HG03520 (cell line): Measurements from ENCODE around the gene C3.

Experiments
- ATAC-seq: cut with Tn5 transposase; IDR thresholded peaks from one replicate; pipeline ENCODE4 v1.9.1; 2021; ENCODE audit warnings: mild to moderate bottlenecking, moderate library complexity; ENCODE audit not compliant: unreplicated experiment

Gene C3

DNA sequence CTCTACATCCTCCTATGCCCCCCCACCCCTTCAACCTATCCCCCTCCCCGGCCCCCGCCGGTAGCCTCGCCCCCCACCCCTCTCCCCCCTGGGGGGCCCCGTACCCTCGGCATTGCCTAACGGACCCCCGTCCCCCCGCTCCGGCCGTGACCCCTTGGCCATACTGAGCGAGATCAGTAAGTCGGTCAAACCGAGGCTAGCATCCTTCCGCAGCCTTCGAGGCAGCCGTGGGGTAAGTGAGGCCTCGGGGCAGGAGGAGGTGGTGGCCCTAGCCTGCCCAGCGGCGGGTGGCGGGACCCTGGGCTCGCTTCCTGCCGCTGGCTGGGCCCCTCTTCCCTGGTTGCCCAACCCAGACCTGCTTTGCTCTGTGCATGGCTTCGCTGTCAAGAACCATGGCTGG, 25.5 kb upstream of the C3 start:
- no peak for ATAC-seq

GRCh38 chr19:6744381-6745301, 24.2 kb upstream of the C3 start:
- ATAC-seq: no peak

GRCh38 chr19:6743714-6744380, 23.4 kb upstream of the C3 start:
- no peak for ATAC-seq

DNA sequence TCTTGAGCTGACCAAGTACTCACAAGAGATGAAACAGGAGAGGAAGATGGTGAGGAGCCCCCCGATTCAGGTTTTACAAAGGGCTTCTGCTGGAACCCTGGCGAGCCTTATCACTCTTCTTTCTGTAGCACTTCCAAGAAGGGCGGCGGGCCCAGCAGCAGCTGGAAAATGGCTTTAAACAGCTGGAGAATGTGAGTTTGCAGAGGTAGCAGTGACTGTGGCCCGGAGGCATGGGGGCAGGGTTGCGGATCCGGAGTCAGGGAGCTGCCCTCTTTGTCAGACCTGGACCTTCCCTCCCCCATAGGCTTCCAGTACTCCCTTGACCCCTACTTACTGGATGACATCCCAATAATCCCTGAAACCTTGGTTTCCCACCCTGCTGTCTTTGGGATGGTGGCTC, 22.6 kb upstream of the C3 start:
- no peak for ATAC-seq

DNA sequence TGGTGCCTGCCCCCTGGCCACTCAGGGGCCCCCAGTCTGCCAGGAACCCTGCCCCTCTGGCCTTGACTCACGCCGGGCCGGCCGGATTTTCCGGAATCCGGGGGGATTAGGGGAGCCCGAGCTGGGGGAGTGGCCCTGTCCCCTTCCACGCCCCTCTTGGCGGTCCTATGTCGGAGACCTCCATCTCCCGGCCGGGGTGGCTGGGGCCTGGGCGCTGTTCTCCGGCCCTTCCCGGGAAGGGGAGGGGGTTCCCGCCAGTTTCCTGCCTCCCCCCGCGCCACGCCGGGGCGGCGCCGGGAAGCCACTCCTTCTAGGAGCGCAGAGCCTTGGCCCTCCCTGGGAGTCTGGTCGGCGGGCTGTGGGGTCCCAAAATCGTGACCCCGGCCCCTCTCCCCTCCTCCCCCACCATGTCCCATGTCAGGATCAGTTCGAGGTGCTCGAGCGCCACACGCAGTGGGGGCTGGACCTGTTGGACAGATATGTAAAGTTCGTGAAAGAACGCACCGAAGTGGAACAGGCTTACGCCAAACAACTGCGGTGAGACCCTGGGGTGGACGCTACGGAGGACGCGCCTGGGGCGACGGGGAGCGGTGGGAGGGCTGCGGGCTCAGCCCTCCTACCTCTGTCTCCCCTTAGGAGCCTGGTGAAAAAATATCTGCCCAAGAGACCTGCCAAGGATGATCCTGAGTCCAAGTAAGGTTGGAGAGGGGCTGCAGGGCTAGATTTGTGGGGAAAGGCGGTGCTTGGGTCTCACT, 20.3 kb upstream of the C3 start:
- no peak for ATAC-seq

- ATAC-seq: no peak
These were observed 19.6 kb upstream of the C3 start for GRCh38 chr19:6739883-6740588.

GRCh38 chr19:6739390-6739882, 19.0 kb upstream of the C3 start, which contains the start of gene TRIP10:
Gene TRIP10 (plus strand): TSS chr19:6739680. CDS start chr19:6739762, 82 bp downstream.
- ATAC-seq: no peak

GRCh38 chr19:6738787-6739389, 18.4 kb upstream of the C3 start:
- ATAC-seq: no peak

DNA sequence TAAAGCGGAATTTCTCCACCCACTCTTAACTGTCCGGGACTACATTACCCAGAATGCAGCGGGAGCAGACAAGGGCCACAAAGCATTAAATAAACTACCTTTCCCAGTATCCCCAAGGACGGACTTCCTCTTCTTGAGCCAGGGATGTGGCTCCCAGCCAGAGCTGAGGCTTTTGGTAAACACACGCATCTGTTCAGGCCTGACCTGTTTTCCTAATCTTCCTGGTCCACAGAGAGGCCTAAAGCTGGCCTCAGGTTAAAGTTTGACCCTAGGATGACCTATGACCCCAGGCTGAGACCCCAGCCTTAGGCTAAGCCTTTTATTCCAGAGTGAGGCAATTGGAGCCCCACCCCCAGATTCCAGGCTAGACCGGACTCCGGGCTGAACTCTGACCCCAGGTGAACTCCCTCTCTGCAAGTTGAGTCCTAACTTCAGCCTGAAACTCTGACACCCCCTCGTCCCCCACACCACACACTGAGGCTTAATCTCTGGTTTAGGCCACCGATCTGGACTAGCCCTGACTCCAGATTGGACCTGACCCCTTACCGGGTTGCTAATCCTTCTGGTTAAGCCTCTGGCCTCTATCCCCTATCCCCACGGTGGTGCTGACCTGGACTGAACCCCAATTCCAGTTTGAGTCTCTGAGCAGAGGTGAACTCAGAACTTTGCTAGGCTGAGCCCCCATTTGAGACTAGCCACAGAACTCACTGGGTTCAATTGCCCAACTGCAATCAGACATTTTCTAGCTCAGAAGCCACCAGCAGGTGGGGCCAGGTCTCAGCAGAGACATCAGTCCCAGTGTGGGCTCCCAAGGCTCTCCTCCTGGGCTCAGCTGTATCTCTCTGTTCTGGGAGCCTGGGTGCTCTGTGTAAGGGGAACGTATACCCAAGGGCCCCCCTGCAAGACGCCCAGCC, 17.7 kb upstream of the C3 start:
- ATAC-seq: no peak

GRCh38 chr19:6737284-6737872, 16.9 kb upstream of the C3 start, which contains the start of gene GPR108:
Gene GPR108 (minus strand): TSS chr19:6737580. CDS start chr19:6737576, 4 bp downstream.
- peak; percentile 65 for ATAC-seq

DNA sequence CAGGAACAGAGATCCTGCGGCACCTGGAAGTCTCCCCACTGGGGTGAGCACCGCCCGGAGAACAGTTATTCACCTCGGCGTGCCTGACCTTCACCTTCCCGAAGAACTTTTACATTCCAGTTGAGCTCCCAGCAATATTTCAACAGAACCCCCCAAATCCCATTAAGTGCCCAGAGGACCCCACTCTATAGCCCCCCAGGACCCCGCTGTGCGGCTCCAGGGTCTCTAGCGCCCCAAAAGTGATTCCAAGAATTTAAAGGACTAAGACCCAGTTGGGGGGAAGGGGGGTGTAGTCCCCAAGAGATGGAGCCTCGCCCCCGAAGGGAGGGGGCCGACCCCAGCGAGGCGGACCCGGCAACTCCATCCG, 16.4 kb upstream of the C3 start:
- ATAC-seq: no peak

GRCh38 chr19:6736169-6736916, 15.9 kb upstream of the C3 start:
- no peak for ATAC-seq

DNA sequence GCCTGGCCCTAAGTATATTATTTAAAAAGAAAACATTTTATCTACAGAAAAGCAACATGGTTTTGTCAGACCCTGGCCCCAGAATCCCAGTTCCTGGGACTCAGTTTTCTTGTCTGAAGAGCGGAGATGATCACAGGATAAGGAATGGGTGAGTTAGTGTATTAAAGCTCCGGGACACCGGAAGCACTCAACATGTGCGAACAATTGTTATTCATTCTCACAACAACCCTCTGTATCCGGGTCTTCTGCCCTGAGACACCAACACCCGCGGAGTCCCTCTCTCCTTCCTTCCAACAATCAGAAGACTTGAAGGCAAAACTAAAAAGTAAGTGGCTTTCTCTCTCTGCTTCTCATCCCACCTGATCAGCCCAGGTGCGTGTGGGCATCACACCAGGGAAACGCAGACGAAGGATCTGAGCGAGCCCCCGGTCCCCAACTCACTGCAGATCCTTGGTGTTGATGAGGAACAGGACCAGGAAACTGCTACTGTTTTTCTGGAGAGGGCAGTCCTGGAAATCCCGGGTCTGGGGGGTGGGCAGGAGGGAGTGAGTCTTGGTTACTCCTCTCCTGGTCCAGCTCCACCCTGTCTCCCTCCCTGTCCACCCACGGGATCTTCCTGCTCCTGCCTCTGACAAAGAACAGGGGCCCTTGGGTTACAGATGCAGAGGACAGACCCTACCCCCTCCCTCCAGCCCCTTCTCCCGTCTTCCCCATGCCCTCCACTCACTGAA, 14.9 kb upstream of the C3 start:
- no peak for ATAC-seq

DNA sequence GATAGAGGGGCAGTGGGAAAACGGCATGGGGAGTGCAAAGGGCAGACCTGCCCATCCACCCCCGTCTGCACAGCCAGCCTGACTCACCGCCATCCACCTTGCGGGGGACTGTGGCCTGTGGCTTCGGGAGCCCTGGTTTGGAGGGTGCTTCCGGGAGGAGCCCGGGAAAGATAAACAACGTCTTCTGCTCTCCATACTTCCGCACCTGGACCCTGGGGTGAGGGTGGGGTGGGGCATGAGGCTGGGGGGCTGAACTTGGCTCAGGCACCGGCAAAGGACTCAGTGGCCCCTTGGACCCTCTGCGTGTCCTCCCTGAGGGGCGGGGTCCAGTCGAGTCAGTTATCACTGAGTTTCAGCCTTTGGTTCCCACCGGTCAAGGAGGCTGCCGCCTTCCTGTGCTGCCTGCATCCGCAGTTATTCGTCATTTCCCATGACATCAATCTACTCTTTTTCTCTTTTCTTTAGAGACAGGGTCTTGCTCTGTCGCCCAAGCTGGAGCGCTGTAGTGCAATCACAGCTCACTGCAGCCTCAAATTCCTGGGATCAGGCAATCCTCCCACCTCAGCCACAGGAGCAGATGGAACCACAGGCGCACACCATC, 13.7 kb upstream of the C3 start:
- no peak for ATAC-seq

DNA sequence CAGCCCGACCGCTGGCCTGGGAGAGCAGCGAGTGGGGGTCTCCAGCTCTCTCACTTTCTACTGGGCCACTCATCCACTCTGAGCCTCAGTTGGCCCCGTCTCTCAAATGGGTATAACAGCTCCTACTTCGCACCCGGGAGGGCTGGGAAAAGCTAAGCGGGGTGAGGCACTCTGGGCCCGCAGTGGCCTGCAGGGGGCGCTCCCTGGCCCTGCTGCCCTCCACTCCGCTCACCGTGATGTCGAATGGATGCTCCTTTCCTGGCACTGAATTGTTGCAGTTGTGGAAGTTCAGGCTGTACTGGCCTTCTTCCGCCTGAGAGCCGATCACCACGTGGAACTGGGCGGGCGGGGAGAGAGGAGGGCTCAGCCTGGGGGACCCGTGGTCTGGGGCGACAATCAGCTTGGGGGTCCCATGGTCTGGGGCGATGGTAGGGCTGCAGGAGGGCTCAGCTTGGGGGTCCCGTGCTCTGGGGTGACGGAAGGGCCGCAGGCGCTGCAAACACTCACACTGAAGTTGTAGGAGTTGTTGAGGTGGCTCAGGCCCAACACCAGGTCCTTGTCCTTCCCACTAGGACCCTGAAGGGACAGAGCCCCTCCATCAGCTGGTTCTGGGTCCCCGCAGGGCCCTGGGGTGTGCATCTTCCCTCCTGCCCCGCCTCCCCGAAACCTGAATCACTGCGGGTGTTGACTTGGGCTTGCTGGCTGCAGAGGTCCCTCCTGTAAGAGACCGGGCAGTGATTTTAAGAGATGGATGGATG, 13.1 kb upstream of the C3 start:
- ATAC-seq: no peak

- no peak for ATAC-seq
These were observed 12.4 kb upstream of the C3 start for GRCh38 chr19:6732803-6733337.
